ENCODE results near the gene CD38. TPM values are rescaled to one million over a fixed set of nuclear protein-coding genes. Genes with fewer than 3 reads are reported as not detected.
"Not testable (repeated sequence)": the region's sequence is repeated elsewhere in the genome, so short reads cannot be mapped to it uniquely, and the experiment has no call there.

CD38 gene
- total RNA-seq, 5 donors from 2014 or later (not counting 1 experiment from before 2014, with no cell fraction given): 4.3 to 22.8 (median 5.0) TPM

GRCh38 chr4:15837591-15837990, 59.5 kb downstream of the CD38 start:
- no peaks in the 10 kb centered on the region for H3K27me3 ChIP-seq (replicated peaks in 1 of 2; ENCODE audit: control insufficient read depth in 2 of 2, extremely low read depth in 1 of 2, insufficient read depth in 2 of 2, low read length in 1 of 2)
- Mint-ChIP-seq H3K27ac (no peak overlapping the region), H3K36me3 (peaks cover 26% of the 10 kb centered on the region), H3K4me3 (no peak overlapping the region), H3K27me3 (no peaks in the 10 kb centered on the region), H3K9me3 (no peaks in the 10 kb centered on the region), H3K4me1 (peaks cover 0 to 5% (median 0%) of the 10 kb centered on the region in 3 donors)
- no peak overlapping the region for H3K27ac ChIP-seq (ENCODE audit: low read length)
- no peak for ATAC-seq (replicated peaks in 1 of 4)
- peaks cover 0 to 22% of the 10 kb centered on the region in 2 donors for H3K36me3 ChIP-seq (ENCODE audit: control insufficient read depth in 2 of 2, extremely low read depth in 1 of 2, insufficient read depth in 1 of 2, low read length in 1 of 2)
- ChIA-PET POLR2A (no interaction called here), CTCF (no interaction called here)
- H3K4me3 ChIP-seq (ENCODE audit: control insufficient read depth in 1 of 2, extremely low read depth in 1 of 2, low read length in 1 of 2): no peak overlapping the region
- H3K4me1 ChIP-seq (ENCODE audit: control insufficient read depth in 1 of 2, extremely low read depth in 1 of 2, insufficient read depth in 2 of 2, low read length in 2 of 2): peaks cover 0 to 6% of the 10 kb centered on the region in 2 experiments
- no CpG with 5 or more reads among the region's 1 CpG for WGBS (ENCODE audit: insufficient coverage)
- DNase-seq: no peak
- no peaks in the 10 kb centered on the region for H3K9me3 ChIP-seq

GRCh38 chr4:15841194-15841730, 63.1 kb downstream of the CD38 start:
- H3K36me3 Mint-ChIP-seq: peaks cover 18% of the 10 kb centered on the region
- no CpG with 5 or more reads among the region's 16 CpGs for WGBS (ENCODE audit: insufficient coverage)
- H3K27ac Mint-ChIP-seq: not testable (repeated sequence)

DNA sequence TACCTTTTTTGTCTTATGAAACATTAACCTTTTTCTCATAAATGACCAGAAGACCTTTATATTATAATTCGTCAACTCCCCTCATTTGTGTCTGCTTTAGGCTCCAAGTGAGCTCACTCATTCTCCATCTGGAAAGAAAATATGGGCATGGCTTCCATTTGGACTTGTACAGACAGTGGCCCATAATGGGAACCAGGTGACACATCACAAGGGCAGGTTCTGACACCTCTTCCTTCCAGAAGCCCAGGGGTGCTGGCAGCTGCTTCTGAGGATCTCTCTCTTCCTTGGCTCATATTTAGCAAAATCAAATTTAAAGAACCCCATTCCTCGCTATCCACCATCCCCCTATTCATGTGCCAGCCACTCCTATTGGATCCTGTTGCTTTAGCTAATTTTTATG, 69.6 kb downstream of the CD38 start:
- Histone ChIP-seq H3K9me3 (no peaks in the 10 kb centered on the region), H3K4me1 (ENCODE audit: control insufficient read depth in 1 of 2, extremely low read depth in 1 of 2, insufficient read depth in 2 of 2, low read length in 2 of 2) (no peaks in the 10 kb centered on the region), H3K27ac (ENCODE audit: low read length) (no peak overlapping the region), H3K27me3 (replicated peaks in 1 of 2; ENCODE audit: control insufficient read depth in 2 of 2, extremely low read depth in 1 of 2, insufficient read depth in 2 of 2, low read length in 1 of 2) (no peaks in the 10 kb centered on the region), H3K36me3 (ENCODE audit: control insufficient read depth in 2 of 2, extremely low read depth in 1 of 2, insufficient read depth in 1 of 2, low read length in 1 of 2) (no peaks in the 10 kb centered on the region), H3K4me3 (ENCODE audit: control insufficient read depth in 1 of 2, extremely low read depth in 1 of 2, low read length in 1 of 2) (no peak overlapping the region)
- no peaks in the 10 kb centered on the region for H3K9me3 Mint-ChIP-seq
- ATAC-seq (replicated peaks in 1 of 4) (no peak), DNase-seq (no peak)
- no peaks in the 10 kb centered on the region for H3K27me3 Mint-ChIP-seq
- no peaks in the 10 kb centered on the region for H3K4me1 Mint-ChIP-seq
- POLR2A ChIA-PET: interaction anchor here in 1 of 2 donors (0.6 kb wide), 2 partner anchors 40 to 1043 kb away, joined by 8 to 22 read pairs; no protein-coding TSS in a partner anchor
- H3K27ac Mint-ChIP-seq: no peak overlapping the region
- CTCF ChIA-PET: no interaction called here
- H3K4me3 Mint-ChIP-seq: no peak overlapping the region
- WGBS (ENCODE audit: insufficient coverage): no CpG with 5 or more reads among the region's 2 CpGs
- peaks cover 9% of the 10 kb centered on the region for H3K36me3 Mint-ChIP-seq

More at GRCh38 chr4:15841194-15841730, 63.1 kb downstream of the CD38 start:
- ATAC-seq (replicated peaks in 1 of 4); DNase-seq; H3K27me3 Mint-ChIP-seq; H3K4me3 ChIP-seq (ENCODE audit: control insufficient read depth in 1 of 2, extremely low read depth in 1 of 2, low read length in 1 of 2); H3K27ac ChIP-seq (ENCODE audit: low read length); H3K4me1 Mint-ChIP-seq; POLR2A ChIA-PET; H3K9me3 Mint-ChIP-seq; CTCF ChIA-PET; H3K4me3 Mint-ChIP-seq; H3K9me3 ChIP-seq; H3K27me3 ChIP-seq (replicated peaks in 1 of 2; ENCODE audit: control insufficient read depth in 2 of 2, extremely low read depth in 1 of 2, insufficient read depth in 2 of 2, low read length in 1 of 2); H3K4me1 ChIP-seq (ENCODE audit: control insufficient read depth in 1 of 2, extremely low read depth in 1 of 2, insufficient read depth in 2 of 2, low read length in 2 of 2): not testable (repeated sequence)
- peaks cover 0 to 16% of the 10 kb centered on the region in 2 donors for H3K36me3 ChIP-seq (ENCODE audit: control insufficient read depth in 2 of 2, extremely low read depth in 1 of 2, insufficient read depth in 1 of 2, low read length in 1 of 2)

GRCh38 chr4:15848191-15848842, 70.2 kb downstream of the CD38 start:
- Histone ChIP-seq H3K27me3 (replicated peaks in 1 of 2; ENCODE audit: control insufficient read depth in 2 of 2, extremely low read depth in 1 of 2, insufficient read depth in 2 of 2, low read length in 1 of 2) (no peaks in the 10 kb centered on the region), H3K9me3 (no peaks in the 10 kb centered on the region), H3K4me3 (ENCODE audit: control insufficient read depth in 1 of 2, extremely low read depth in 1 of 2, low read length in 1 of 2) (no peak overlapping the region), H3K27ac (ENCODE audit: low read length) (no peak overlapping the region), H3K4me1 (ENCODE audit: control insufficient read depth in 1 of 2, extremely low read depth in 1 of 2, insufficient read depth in 2 of 2, low read length in 2 of 2) (no peaks in the 10 kb centered on the region), H3K36me3 (ENCODE audit: control insufficient read depth in 2 of 2, extremely low read depth in 1 of 2, insufficient read depth in 1 of 2, low read length in 1 of 2) (no peaks in the 10 kb centered on the region)
- ChIA-PET POLR2A (no interaction called here), CTCF (no interaction called here)
- no peak for DNase-seq
- Mint-ChIP-seq H3K36me3 (peaks cover 9% of the 10 kb centered on the region), H3K4me3 (no peak overlapping the region), H3K27ac (no peak overlapping the region), H3K9me3 (no peaks in the 10 kb centered on the region), H3K27me3 (no peaks in the 10 kb centered on the region), H3K4me1 (no peaks in the 10 kb centered on the region)
- WGBS (ENCODE audit: insufficient coverage): 88% methylated on average over 6 of the region's 10 CpGs
- no peak for ATAC-seq (replicated peaks in 1 of 4)

DNA sequence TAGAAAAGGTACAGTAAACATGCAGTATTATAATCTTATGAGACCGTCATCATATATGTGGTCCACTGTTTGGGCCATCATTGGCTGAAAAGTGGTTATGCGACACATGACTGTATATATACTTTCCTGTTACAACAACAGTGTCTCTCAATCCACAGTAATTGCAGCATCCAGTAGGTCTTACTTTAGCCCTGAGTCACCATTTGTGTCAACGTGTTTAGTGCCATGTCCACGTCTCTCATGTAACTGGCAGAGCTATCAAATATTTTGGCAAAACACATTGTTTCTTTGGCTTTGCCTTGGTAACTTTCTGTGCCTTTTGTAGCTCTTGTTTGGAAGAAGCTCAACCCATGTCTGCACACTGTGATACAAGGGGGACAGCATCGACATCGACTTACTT, 73.8 kb downstream of the CD38 start:
- WGBS (ENCODE audit: insufficient coverage): 88% methylated on average over 3 of the region's 6 CpGs
- Histone ChIP-seq H3K36me3 (ENCODE audit: control insufficient read depth in 2 of 2, extremely low read depth in 1 of 2, insufficient read depth in 1 of 2, low read length in 1 of 2) (no peaks in the 10 kb centered on the region), H3K9me3 (no peaks in the 10 kb centered on the region), H3K27ac (ENCODE audit: low read length) (no peak overlapping the region), H3K4me1 (ENCODE audit: control insufficient read depth in 1 of 2, extremely low read depth in 1 of 2, insufficient read depth in 2 of 2, low read length in 2 of 2) (no peaks in the 10 kb centered on the region), H3K27me3 (replicated peaks in 1 of 2; ENCODE audit: control insufficient read depth in 2 of 2, extremely low read depth in 1 of 2, insufficient read depth in 2 of 2, low read length in 1 of 2) (no peaks in the 10 kb centered on the region), H3K4me3 (ENCODE audit: control insufficient read depth in 1 of 2, extremely low read depth in 1 of 2, low read length in 1 of 2) (no peak overlapping the region)
- Mint-ChIP-seq H3K9me3 (no peaks in the 10 kb centered on the region), H3K27ac (no peak overlapping the region), H3K4me1 (no peaks in the 10 kb centered on the region), H3K27me3 (no peaks in the 10 kb centered on the region), H3K36me3 (peaks cover 9% of the 10 kb centered on the region), H3K4me3 (no peak overlapping the region)
- ATAC-seq (replicated peaks in 1 of 4): no peak
- CTCF ChIA-PET: interaction anchor here in 1 of 2 donors (0.6 kb wide), 1 partner anchor 11 kb away, joined by 3 read pairs; no protein-coding TSS in a partner anchor
- POLR2A ChIA-PET: no interaction called here
- DNase-seq: no peak

- POLR2A ChIA-PET: no interaction called here
- ATAC-seq (replicated peaks in 1 of 4): no peak
- WGBS (ENCODE audit: insufficient coverage): no CpG with 5 or more reads among the region's 9 CpGs
These were observed 74.4 kb downstream of the CD38 start for GRCh38 chr4:15852524-15852923.

More at GRCh38 chr4:15852524-15852923, 74.4 kb downstream of the CD38 start:
- Histone ChIP-seq H3K4me3 (ENCODE audit: control insufficient read depth in 1 of 2, extremely low read depth in 1 of 2, low read length in 1 of 2) (no peak overlapping the region), H3K27me3 (replicated peaks in 1 of 2; ENCODE audit: control insufficient read depth in 2 of 2, extremely low read depth in 1 of 2, insufficient read depth in 2 of 2, low read length in 1 of 2) (no peaks in the 10 kb centered on the region), H3K4me1 (ENCODE audit: control insufficient read depth in 1 of 2, extremely low read depth in 1 of 2, insufficient read depth in 2 of 2, low read length in 2 of 2) (no peaks in the 10 kb centered on the region), H3K27ac (ENCODE audit: low read length) (no peak overlapping the region), H3K9me3 (no peaks in the 10 kb centered on the region), H3K36me3 (ENCODE audit: control insufficient read depth in 2 of 2, extremely low read depth in 1 of 2, insufficient read depth in 1 of 2, low read length in 1 of 2) (no peaks in the 10 kb centered on the region)
- DNase-seq: no peak
- no peaks in the 10 kb centered on the region for H3K27me3 Mint-ChIP-seq
- CTCF ChIA-PET: interaction anchor here in 1 of 2 donors (0.6 kb wide), 1 partner anchor 10 kb away, joined by 3 read pairs; no protein-coding TSS in a partner anchor
- no peaks in the 10 kb centered on the region for H3K4me1 Mint-ChIP-seq
- no peak overlapping the region for H3K27ac Mint-ChIP-seq
- H3K4me3 Mint-ChIP-seq: no peak overlapping the region
- H3K9me3 Mint-ChIP-seq: no peaks in the 10 kb centered on the region
- H3K36me3 Mint-ChIP-seq: peaks cover 9% of the 10 kb centered on the region
